Measurements from ENCODE around the gene ERI2.
"Not testable (repeated sequence)": the region's sequence is repeated elsewhere in the genome, so short reads cannot be mapped to it uniquely, and the experiment has no call there.

Gene ERI2

GRCh38 chr16:20814784-20815183 lies 8.5 kb upstream of the ERI2 start:
- Histone ChIP-seq H3K4me3 (ENCODE audit: low read length) (no peak overlapping the region), H3K36me3 (ENCODE audit: insufficient read depth, low read length) (peaks cover 15% of the 10 kb centered on the region)

GRCh38 chr16:20812510-20812909 lies 6.2 kb upstream of the ERI2 start:
- Histone ChIP-seq H3K9me3 (replicated peaks; ENCODE audit: low read length) (no peaks in the 10 kb centered on the region), H3K4me2 (ENCODE audit: low read length) (no peak overlapping the region), H3K27me3 (ENCODE audit: control insufficient read depth, insufficient read depth, low read length) (no peaks in the 10 kb centered on the region), H3K4me3 (ENCODE audit: low read length) (no peak overlapping the region), H3K9ac (ENCODE audit: low read depth, low read length) (no peak overlapping the region), H3K4me1 (ENCODE audit: control insufficient read depth, insufficient read depth, low read length) (no peaks in the 10 kb centered on the region), H3K36me3 (ENCODE audit: insufficient read depth, low read length) (peaks cover 10% of the 10 kb centered on the region)

More at GRCh38 chr16:20814784-20815183, 8.5 kb upstream of the ERI2 start:
- no peak overlapping the region for H3K9ac ChIP-seq (ENCODE audit: low read depth, low read length)
- H3K27me3 ChIP-seq (ENCODE audit: control insufficient read depth, insufficient read depth, low read length): no peaks in the 10 kb centered on the region
- no peaks in the 10 kb centered on the region for H3K9me3 ChIP-seq (replicated peaks; ENCODE audit: low read length)
- H3K4me2 ChIP-seq (ENCODE audit: low read length): no peak overlapping the region
- no peaks in the 10 kb centered on the region for H3K4me1 ChIP-seq (ENCODE audit: control insufficient read depth, insufficient read depth, low read length)

- peaks cover 10% of the 10 kb centered on the region for H3K36me3 ChIP-seq (ENCODE audit: insufficient read depth, low read length)
- H3K4me2 ChIP-seq (ENCODE audit: low read length): no peak overlapping the region
- peaks cover 4% of the 10 kb centered on the region for H3K4me1 ChIP-seq (ENCODE audit: control insufficient read depth, insufficient read depth, low read length)
- H3K9me3 ChIP-seq (replicated peaks; ENCODE audit: low read length): no peaks in the 10 kb centered on the region
- H3K4me3 ChIP-seq (ENCODE audit: low read length): no peak overlapping the region
- no peaks in the 10 kb centered on the region for H3K27me3 ChIP-seq (ENCODE audit: control insufficient read depth, insufficient read depth, low read length)
- no peak overlapping the region for H3K9ac ChIP-seq (ENCODE audit: low read depth, low read length)
Observed at GRCh38 chr16:20811889-20812439, 5.7 kb upstream of the ERI2 start.

- Histone ChIP-seq H3K9me3 (replicated peaks; ENCODE audit: low read length) (no peaks in the 10 kb centered on the region), H3K4me3 (ENCODE audit: low read length) (no peak overlapping the region), H3K4me2 (ENCODE audit: low read length) (peak overlapping the region; percentile 89), H3K4me1 (ENCODE audit: control insufficient read depth, insufficient read depth, low read length) (peaks cover 17% of the 10 kb centered on the region), H3K36me3 (ENCODE audit: insufficient read depth, low read length) (no peaks in the 10 kb centered on the region), H3K9ac (ENCODE audit: low read depth, low read length) (no peak overlapping the region), H3K27me3 (ENCODE audit: control insufficient read depth, insufficient read depth, low read length) (no peaks in the 10 kb centered on the region)
Observed at GRCh38 chr16:20807862-20808261, 1.6 kb upstream of the ERI2 start.

- H3K9me3 ChIP-seq (replicated peaks; ENCODE audit: low read length); H3K27me3 ChIP-seq (ENCODE audit: control insufficient read depth, insufficient read depth, low read length); H3K36me3 ChIP-seq (ENCODE audit: insufficient read depth, low read length): not testable (repeated sequence)
- Histone ChIP-seq H3K9ac (ENCODE audit: low read depth, low read length) (peak overlapping the region; percentile 87), H3K4me1 (ENCODE audit: control insufficient read depth, insufficient read depth, low read length) (peaks cover 19% of the 10 kb centered on the region), H3K4me2 (ENCODE audit: low read length) (peak overlapping the region; percentile 89), H3K4me3 (ENCODE audit: low read length) (peak overlapping the region; percentile 82)
Observed at GRCh38 chr16:20805684-20806167, 546 bp downstream of the ERI2 start.

GRCh38 chr16:20803561-20804214 lies 2.6 kb downstream of the ERI2 start:
- H3K27me3 ChIP-seq (ENCODE audit: control insufficient read depth, insufficient read depth, low read length): no peaks in the 10 kb centered on the region
- H3K36me3 ChIP-seq (ENCODE audit: insufficient read depth, low read length): no peaks in the 10 kb centered on the region
- peak overlapping the region; percentile 40 for H3K4me2 ChIP-seq (ENCODE audit: low read length)
- H3K4me1 ChIP-seq (ENCODE audit: control insufficient read depth, insufficient read depth, low read length): peaks cover 19% of the 10 kb centered on the region
- H3K9me3 ChIP-seq (replicated peaks; ENCODE audit: low read length): no peaks in the 10 kb centered on the region
- no peak overlapping the region for H3K9ac ChIP-seq (ENCODE audit: low read depth, low read length)
- H3K4me3 ChIP-seq (ENCODE audit: low read length): no peak overlapping the region

GRCh38 chr16:20803192-20803560 lies 3.1 kb downstream of the ERI2 start:
- H3K9me3 ChIP-seq (replicated peaks; ENCODE audit: low read length): no peaks in the 10 kb centered on the region
- H3K9ac ChIP-seq (ENCODE audit: low read depth, low read length): no peak overlapping the region

GRCh38 chr16:20801278-20801677 lies 5.0 kb downstream of the ERI2 start:
- Histone ChIP-seq H3K4me2 (ENCODE audit: low read length) (no peak overlapping the region), H3K4me3 (ENCODE audit: low read length) (no peak overlapping the region), H3K9me3 (replicated peaks; ENCODE audit: low read length) (no peaks in the 10 kb centered on the region), H3K36me3 (ENCODE audit: insufficient read depth, low read length) (peaks cover 7% of the 10 kb centered on the region), H3K27me3 (ENCODE audit: control insufficient read depth, insufficient read depth, low read length) (no peaks in the 10 kb centered on the region), H3K9ac (ENCODE audit: low read depth, low read length) (no peak overlapping the region), H3K4me1 (ENCODE audit: control insufficient read depth, insufficient read depth, low read length) (peaks cover 14% of the 10 kb centered on the region)

More at GRCh38 chr16:20803192-20803560, 3.1 kb downstream of the ERI2 start:
- Histone ChIP-seq H3K36me3 (ENCODE audit: insufficient read depth, low read length) (no peaks in the 10 kb centered on the region), H3K4me1 (ENCODE audit: control insufficient read depth, insufficient read depth, low read length) (peaks cover 19% of the 10 kb centered on the region), H3K27me3 (ENCODE audit: control insufficient read depth, insufficient read depth, low read length) (no peaks in the 10 kb centered on the region), H3K4me2 (ENCODE audit: low read length) (peak overlapping the region; percentile 40), H3K4me3 (ENCODE audit: low read length) (no peak overlapping the region)

GRCh38 chr16:20799599-20799998 lies 6.7 kb downstream of the ERI2 start:
- Histone ChIP-seq H3K4me1 (ENCODE audit: control insufficient read depth, insufficient read depth, low read length) (peaks cover 14% of the 10 kb centered on the region), H3K4me3 (ENCODE audit: low read length) (no peak overlapping the region), H3K9ac (ENCODE audit: low read depth, low read length) (no peak overlapping the region), H3K4me2 (ENCODE audit: low read length) (no peak overlapping the region), H3K36me3 (ENCODE audit: insufficient read depth, low read length) (peaks cover 7% of the 10 kb centered on the region), H3K9me3 (replicated peaks; ENCODE audit: low read length) (no peaks in the 10 kb centered on the region), H3K27me3 (ENCODE audit: control insufficient read depth, insufficient read depth, low read length) (no peaks in the 10 kb centered on the region)

- H3K9me3 ChIP-seq (replicated peaks; ENCODE audit: low read length): no peaks in the 10 kb centered on the region
- H3K9ac ChIP-seq (ENCODE audit: low read depth, low read length): no peak overlapping the region
- no peak overlapping the region for H3K4me2 ChIP-seq (ENCODE audit: low read length)
- H3K4me1 ChIP-seq (ENCODE audit: control insufficient read depth, insufficient read depth, low read length): peaks cover 7% of the 10 kb centered on the region
- H3K27me3 ChIP-seq (ENCODE audit: control insufficient read depth, insufficient read depth, low read length): no peaks in the 10 kb centered on the region
- H3K4me3 ChIP-seq (ENCODE audit: low read length): no peak overlapping the region
- H3K36me3 ChIP-seq (ENCODE audit: insufficient read depth, low read length): peaks cover 7% of the 10 kb centered on the region
Observed at GRCh38 chr16:20798364-20798763, 7.9 kb downstream of the ERI2 start.

- Histone ChIP-seq H3K4me1 (ENCODE audit: control insufficient read depth, insufficient read depth, low read length) (peaks cover 5% of the 10 kb centered on the region), H3K9ac (ENCODE audit: low read depth, low read length) (no peak overlapping the region), H3K4me2 (ENCODE audit: low read length) (no peak overlapping the region), H3K9me3 (replicated peaks; ENCODE audit: low read length) (no peaks in the 10 kb centered on the region), H3K27me3 (ENCODE audit: control insufficient read depth, insufficient read depth, low read length) (no peaks in the 10 kb centered on the region), H3K36me3 (ENCODE audit: insufficient read depth, low read length) (no peaks in the 10 kb centered on the region), H3K4me3 (ENCODE audit: low read length) (no peak overlapping the region)
Observed at GRCh38 chr16:20791923-20792612, 14.2 kb downstream of the ERI2 start.

Data from skeletal muscle satellite cell (primary cell).